Testis (tissue), 3 donors: ENCODE measurements around the gene ZNF581. TPM values are rescaled to one million over a fixed set of nuclear protein-coding genes. Genes with fewer than 3 reads are reported as not detected.

Experiments
- DNase-seq: peaks from one replicate; pipeline ENCODE4 v3.0.0-alpha.2; 2019
- H3K27ac ChIP-seq, 2 donors: fragments of 200-600 bp; sonication (generic); one replicate each; pipeline ENCODE4 v1.5.1; 2019
- H3K27me3 ChIP-seq: fragments of 200-600 bp; sonication (generic); one replicate; pipeline ENCODE4 v1.5.1; 2019
- H3K36me3 ChIP-seq: fragments of 200-600 bp; sonication (generic); one replicate; pipeline ENCODE4 v1.5.1; 2017; ENCODE audit warnings: low read depth; ENCODE audit errors: missing control alignments
- H3K4me1 ChIP-seq: fragments of 200-600 bp; sonication (generic); one replicate; pipeline ENCODE4 v1.5.1; 2019
- H3K4me3 ChIP-seq, 2 donors: fragments of 200-600 bp; sonication (generic); one replicate each; pipeline ENCODE4 v1.5.1; 2017 to 2019
- H3K9me3 ChIP-seq: fragments of 200-600 bp; sonication (generic); one replicate; pipeline ENCODE4 v1.5.1; 2017
- CTCF ChIP-seq, 3 experiments: fragments of 450-650 bp in 2 of 3; fragments of 200-600 bp in 1 of 3; sonication (generic) in 1 of 3; IDR thresholded peaks; one replicate each; pipeline ENCODE4 v1.5.1; 2016 to 2019; ENCODE audit warnings: antibody characterized with exemption in 3 of 3, mild to moderate bottlenecking in 2 of 3, moderate library complexity in 1 of 3
- POLR2A ChIP-seq: fragments of 450-650 bp; IDR thresholded peaks from one replicate; pipeline ENCODE4 v1.6.1; 2017; ENCODE audit warnings: antibody characterized with exemption, mild to moderate bottlenecking, moderate library complexity
- WGBS, 2 donors: methylation state at CpG; one replicate each; pipeline ENCODE4 v1.1.5; 2018; 5-methylcytosine and 5-hydroxymethylcytosine counted together
- intact Hi-C: fragments of 100-400 bp; cut with DNase I; formaldehyde crosslinking; loops from one replicate; pipeline ENCODE4 v1.15.1; 2023; ENCODE audit warnings: low total_unique reads
- polyA plus RNA-seq: library from polyadenylated mRNA; stranded (reverse); fragments of 350-450 nt; fragmentation: Illumina TruSeq; extraction: RNeasy Lipid Tissue Mini Kit (QIAGEN cat#74804); gene quantifications from one replicate; pipeline ENCODE4 v1.2.3, GENCODE V29; 2014; ENCODE audit warnings: low read depth, low replicate concordance; ENCODE audit not compliant: insufficient read depth
- total RNA-seq, 2 donors: library from RNA; depleted of rRNA; stranded (reverse); fragments of >200 nt; gene quantifications; one replicate each; pipeline ENCODE4 v1.2.3, GENCODE V29; 2016

ZNF581 gene
- total and polyA plus RNA-seq, 3 donors from 2014 or later: 17.3 to 31.2 (median 18.4) TPM

- peaks cover 65% of the 10 kb centered on the region for H3K4me1 ChIP-seq
- no peak overlapping the region for H3K4me3 ChIP-seq
- no peaks in the 10 kb centered on the region for H3K9me3 ChIP-seq
- no peak for TF ChIP-seq CTCF (IDR thresholded peaks at IDR 0.05)
- TF ChIP-seq POLR2A: no peak
- H3K27me3 ChIP-seq: no peaks in the 10 kb centered on the region
- WGBS, 2 donors: 79 to 80% methylated on average over 8 to 37 of the region's 37 CpGs
- DNase-seq: no peak
- intact Hi-C loops: no loop called here
- no peaks in the 10 kb centered on the region for H3K36me3 ChIP-seq
- H3K27ac ChIP-seq: peak overlapping the region; percentile 66 to 69
Observed at GRCh38 chr19:55658846-55659459, 15.5 kb downstream of the ZNF581 start.

GRCh38 chr19:55659822-55660221, 16.4 kb downstream of the ZNF581 start:
- no peak for DNase-seq
- intact Hi-C loops: no loop called here
- Histone ChIP-seq H3K4me3 (no peak overlapping the region), H3K9me3 (no peaks in the 10 kb centered on the region), H3K27ac (peak overlapping the region; percentile 66 to 69), H3K27me3 (no peaks in the 10 kb centered on the region), H3K4me1 (peaks cover 69% of the 10 kb centered on the region), H3K36me3 (no peaks in the 10 kb centered on the region)
- TF ChIP-seq POLR2A (no peak), CTCF (IDR thresholded peaks at IDR 0.05) (no peak)
- WGBS, 2 donors: 57 to 63% methylated on average over 8 to 9 of the region's 9 CpGs

- Histone ChIP-seq H3K4me3 (no peak overlapping the region), H3K36me3 (no peaks in the 10 kb centered on the region), H3K9me3 (no peaks in the 10 kb centered on the region), H3K27me3 (no peaks in the 10 kb centered on the region), H3K27ac (peak overlapping the region; percentile 1 to 69), H3K4me1 (peaks cover 69% of the 10 kb centered on the region)
- no peak for TF ChIP-seq CTCF (IDR thresholded peaks at IDR 0.05)
- TF ChIP-seq POLR2A: no peak
- intact Hi-C loops: no loop called here
- 70 to 75% methylated on average over 11 to 12 of the region's 12 CpGs for WGBS, 2 donors
- DNase-seq: no peak
Observed at GRCh38 chr19:55660404-55660803, 17.0 kb downstream of the ZNF581 start.

GRCh38 chr19:55660991-55661390, 17.5 kb downstream of the ZNF581 start:
- H3K9me3 ChIP-seq: no peaks in the 10 kb centered on the region
- no peaks in the 10 kb centered on the region for H3K36me3 ChIP-seq
- 72% methylated on average over 16 of the region's 16 CpGs for WGBS, 2 donors
- peak overlapping the region; percentile 1 to 69 for H3K27ac ChIP-seq
- intact Hi-C loops: no loop called here
- TF ChIP-seq CTCF (IDR thresholded peaks at IDR 0.05): no peak
- TF ChIP-seq POLR2A: no peak
- peaks cover 67% of the 10 kb centered on the region for H3K4me1 ChIP-seq
- DNase-seq: no peak
- no peak overlapping the region for H3K4me3 ChIP-seq
- H3K27me3 ChIP-seq: no peaks in the 10 kb centered on the region

GRCh38 chr19:55661826-55662225, 18.4 kb downstream of the ZNF581 start:
- H3K9me3 ChIP-seq: no peaks in the 10 kb centered on the region
- intact Hi-C loops: no loop called here
- TF ChIP-seq POLR2A (no peak), CTCF (IDR thresholded peaks at IDR 0.05) (no peak)
- no peak overlapping the region for H3K4me3 ChIP-seq
- H3K27me3 ChIP-seq: no peaks in the 10 kb centered on the region
- 51 to 61% methylated on average over 7 of the region's 7 CpGs for WGBS, 2 donors
- H3K36me3 ChIP-seq: no peaks in the 10 kb centered on the region
- peak; percentile 86 for DNase-seq
- H3K27ac ChIP-seq: no peak overlapping the region
- peaks cover 59% of the 10 kb centered on the region for H3K4me1 ChIP-seq
